IMR-90 (cell line): ENCODE measurements around the gene CD320.

Source experiments
- BHLHE40 ChIP-seq: fragments of 150-350 bp; IDR thresholded peaks from 2 replicates; pipeline ENCODE4 v1.6.1; 2016; ENCODE audit warnings: mild to moderate bottlenecking, low read depth, low read length
- CHD1 ChIP-seq: IDR thresholded peaks from 2 replicates; pipeline ENCODE4 v1.6.1; 2012; ENCODE audit warnings: low read depth, low read length, improper control_type of control experiment
- CTCF ChIP-seq: conservative IDR thresholded peaks from 2 replicates; pipeline ENCODE4 v1.5.1; 2012; ENCODE audit warnings: mild to moderate bottlenecking, low read depth, low read length, improper control_type of control experiment
- FOS ChIP-seq: fragments of 150-350 bp; IDR thresholded peaks from 2 replicates; pipeline ENCODE4 v1.6.1; 2016; ENCODE audit warnings: low read depth, low read length
- MAZ ChIP-seq: IDR thresholded peaks from 2 replicates; pipeline ENCODE4 v1.6.1; 2012; ENCODE audit warnings: low read depth, mild to moderate bottlenecking, low read length, improper control_type of control experiment, moderate library complexity, borderline replicate concordance
- MXI1 ChIP-seq: IDR thresholded peaks from 2 replicates; pipeline ENCODE4 v1.6.1; 2012; ENCODE audit warnings: low read depth, mild to moderate bottlenecking, low read length, moderate library complexity, borderline replicate concordance
- POLR2A ChIP-seq: IDR thresholded peaks from 2 replicates; pipeline ENCODE4 v1.6.1; 2012; ENCODE audit warnings: mild to moderate bottlenecking, low read depth, low read length
- RAD21 ChIP-seq: IDR thresholded peaks from 2 replicates; pipeline ENCODE4 v1.6.1; 2012; ENCODE audit warnings: low read length, improper control_type of control experiment
- RCOR1 ChIP-seq: IDR thresholded peaks from 2 replicates; pipeline ENCODE4 v1.6.1; 2012; ENCODE audit warnings: mild to moderate bottlenecking, low read length, improper control_type of control experiment; ENCODE audit not compliant: insufficient replicate concordance
- RFX5 ChIP-seq: IDR thresholded peaks from 2 replicates; pipeline ENCODE4 v1.8.0; 2012; ENCODE audit warnings: low read depth, mild to moderate bottlenecking, low read length, moderate library complexity
- SMC3 ChIP-seq: fragments of 150-350 bp; IDR thresholded peaks from 2 replicates; pipeline ENCODE4 v1.6.1; 2016; ENCODE audit warnings: low read depth, mild to moderate bottlenecking, antibody characterized with exemption, low read length, moderate library complexity
- USF2 ChIP-seq: fragments of 150-350 bp; IDR thresholded peaks from 2 replicates; pipeline ENCODE4 v1.6.1; 2017; ENCODE audit warnings: mild to moderate bottlenecking, antibody characterized with exemption, low read length, low read depth
- TF ChIP-seq, protein P1 (sequence below): fragments of 150-350 bp; IDR thresholded peaks from 2 replicates; pipeline ENCODE4 v1.6.1; 2016; ENCODE audit warnings: low read depth, mild to moderate bottlenecking, low read length, moderate library complexity, borderline replicate concordance

- TF ChIP-seq POLR2A, result no peak
- no peak for TF ChIP-seq CTCF
- TF ChIP-seq USF2, result no peak
- TF ChIP-seq RFX5, result no peak
- no peak for TF ChIP-seq RCOR1
- TF ChIP-seq RAD21, result no peak
- TF ChIP-seq, protein P1, sequence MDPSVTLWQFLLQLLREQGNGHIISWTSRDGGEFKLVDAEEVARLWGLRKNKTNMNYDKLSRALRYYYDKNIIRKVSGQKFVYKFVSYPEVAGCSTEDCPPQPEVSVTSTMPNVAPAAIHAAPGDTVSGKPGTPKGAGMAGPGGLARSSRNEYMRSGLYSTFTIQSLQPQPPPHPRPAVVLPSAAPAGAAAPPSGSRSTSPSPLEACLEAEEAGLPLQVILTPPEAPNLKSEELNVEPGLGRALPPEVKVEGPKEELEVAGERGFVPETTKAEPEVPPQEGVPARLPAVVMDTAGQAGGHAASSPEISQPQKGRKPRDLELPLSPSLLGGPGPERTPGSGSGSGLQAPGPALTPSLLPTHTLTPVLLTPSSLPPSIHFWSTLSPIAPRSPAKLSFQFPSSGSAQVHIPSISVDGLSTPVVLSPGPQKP, result no peak
- TF ChIP-seq FOS, result no peak
- no peak for TF ChIP-seq SMC3
- TF ChIP-seq BHLHE40, result no peak
- no peak for TF ChIP-seq MAZ
- no peak for TF ChIP-seq CHD1
- TF ChIP-seq MXI1, result no peak
Observed at GRCh38 chr19:8316351-8317125, 8.4 kb upstream of the CD320 start.
